Measurements from ENCODE around the gene BMP5. TPM values are rescaled to one million over a fixed set of nuclear protein-coding genes. Genes with fewer than 3 reads are reported as not detected.

Gene BMP5
- total and polyA plus RNA-seq, 10 of the 15 experiments (the other 5 are each of a cell fraction or from before 2014, with no cell fraction given): not detected

DNA sequence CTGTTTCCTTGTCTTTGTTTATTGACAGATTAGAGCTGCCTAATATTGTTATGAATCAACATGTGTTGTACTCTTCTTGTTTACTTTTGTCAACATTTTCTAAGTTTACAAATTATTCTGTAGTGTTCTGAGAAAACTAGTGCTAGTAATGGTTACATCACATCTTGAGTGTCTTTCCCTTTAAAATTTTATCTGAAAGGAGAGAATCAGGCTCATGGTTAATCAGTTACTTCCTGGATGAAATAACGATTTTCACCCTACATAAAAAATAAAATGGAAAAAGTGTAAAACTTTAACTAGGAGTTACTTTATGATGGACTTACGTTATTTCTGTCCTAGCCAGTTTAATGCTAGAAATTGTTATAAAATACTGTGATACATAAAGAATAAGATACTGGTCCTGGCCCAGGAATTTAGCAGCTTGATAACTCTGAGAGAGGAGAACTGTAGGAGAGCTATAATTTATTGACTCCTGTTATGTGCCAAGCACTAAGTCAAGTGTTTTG lies 26.4 kb upstream of the BMP5 start:
- 0% methylated on average over 2 of the region's 2 CpGs for WGBS (ENCODE audit: insufficient coverage, insufficient replicate concordance, low lambda C conversion rate, missing lambda C conversion rate)
- Histone ChIP-seq H3K9ac (ENCODE audit: control insufficient read depth, insufficient read depth, low read length) (no peak overlapping the region), H2AFZ (ENCODE audit: control insufficient read depth, low read depth, low read length) (no peak overlapping the region), H3K4me3 (no peak overlapping the region), H3K27me3 (replicated peaks in 1 of 2; ENCODE audit: control insufficient read depth in 2 of 2, insufficient read depth in 2 of 2, low read length in 1 of 2) (no peaks in the 10 kb centered on the region), H3K27ac (ENCODE audit: control insufficient read depth, insufficient read depth) (no peak overlapping the region), H3K4me2 (ENCODE audit: control insufficient read depth, insufficient read depth) (no peak overlapping the region), H3K4me1 (ENCODE audit: control insufficient read depth, insufficient read depth, low read length) (no peaks in the 10 kb centered on the region), H3K9me3 (replicated peaks; ENCODE audit: control insufficient read depth, insufficient read depth, low read length) (no peaks in the 10 kb centered on the region), H4K20me1 (ENCODE audit: control insufficient read depth, insufficient read depth) (no peaks in the 10 kb centered on the region), H3K79me2 (ENCODE audit: control insufficient read depth, insufficient read depth, low read length) (no peaks in the 10 kb centered on the region), H3K36me3 (ENCODE audit: control insufficient read depth in 2 of 2, insufficient read depth in 2 of 2, low read length in 1 of 2) (no peaks in the 10 kb centered on the region)
- ATAC-seq (no peak), FAIRE-seq (no peak), DNase-seq (ENCODE audit: low read depth, low spot score) (no peak)
- POLR2A ChIA-PET: no interaction called here
- CTCF ChIA-PET: no interaction called here
- TF ChIP-seq SIX5 (IDR thresholded peaks at IDR 0.05; ENCODE audit: low read depth, low read length, severe bottlenecking) (no peak), FOXK2 (IDR thresholded peaks at IDR 0.05) (no peak), NFYA (IDR thresholded peaks at IDR 0.05; ENCODE audit: borderline replicate concordance, low read depth, low read length) (no peak), NRF1 (conservative IDR thresholded peaks at IDR 0.05; ENCODE audit: low read depth, low read length) (no peak), NR2C1 (IDR thresholded peaks at IDR 0.05) (no peak), POLR2A (IDR thresholded peaks at IDR 0.05; ENCODE audit: low read depth, low read length) (no peak), SMAD1 (IDR thresholded peaks at IDR 0.05; ENCODE audit: low read depth, partially characterized antibody) (no peak), CEBPB (IDR thresholded peaks at IDR 0.05; ENCODE audit: borderline replicate concordance in 1 of 2, low read depth in 2 of 2, low read length in 2 of 2) (no peak)
- TF ChIP-seq, protein P1, sequence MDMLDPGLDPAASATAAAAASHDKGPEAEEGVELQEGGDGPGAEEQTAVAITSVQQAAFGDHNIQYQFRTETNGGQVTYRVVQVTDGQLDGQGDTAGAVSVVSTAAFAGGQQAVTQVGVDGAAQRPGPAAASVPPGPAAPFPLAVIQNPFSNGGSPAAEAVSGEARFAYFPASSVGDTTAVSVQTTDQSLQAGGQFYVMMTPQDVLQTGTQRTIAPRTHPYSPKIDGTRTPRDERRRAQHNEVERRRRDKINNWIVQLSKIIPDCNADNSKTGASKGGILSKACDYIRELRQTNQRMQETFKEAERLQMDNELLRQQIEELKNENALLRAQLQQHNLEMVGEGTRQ (IDR thresholded peaks at IDR 0.05; ENCODE audit: borderline replicate concordance, low read depth, low read length): no peak
- TF ChIP-seq, protein P2, sequence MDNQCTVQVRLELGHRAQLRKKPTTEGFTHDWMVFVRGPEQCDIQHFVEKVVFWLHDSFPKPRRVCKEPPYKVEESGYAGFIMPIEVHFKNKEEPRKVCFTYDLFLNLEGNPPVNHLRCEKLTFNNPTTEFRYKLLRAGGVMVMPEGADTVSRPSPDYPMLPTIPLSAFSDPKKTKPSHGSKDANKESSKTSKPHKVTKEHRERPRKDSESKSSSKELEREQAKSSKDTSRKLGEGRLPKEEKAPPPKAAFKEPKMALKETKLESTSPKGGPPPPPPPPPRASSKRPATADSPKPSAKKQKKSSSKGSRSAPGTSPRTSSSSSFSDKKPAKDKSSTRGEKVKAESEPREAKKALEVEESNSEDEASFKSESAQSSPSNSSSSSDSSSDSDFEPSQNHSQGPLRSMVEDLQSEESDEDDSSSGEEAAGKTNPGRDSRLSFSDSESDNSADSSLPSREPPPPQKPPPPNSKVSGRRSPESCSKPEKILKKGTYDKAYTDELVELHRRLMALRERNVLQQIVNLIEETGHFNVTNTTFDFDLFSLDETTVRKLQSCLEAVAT (IDR thresholded peaks at IDR 0.05): no peak
- TF ChIP-seq, protein P3, sequence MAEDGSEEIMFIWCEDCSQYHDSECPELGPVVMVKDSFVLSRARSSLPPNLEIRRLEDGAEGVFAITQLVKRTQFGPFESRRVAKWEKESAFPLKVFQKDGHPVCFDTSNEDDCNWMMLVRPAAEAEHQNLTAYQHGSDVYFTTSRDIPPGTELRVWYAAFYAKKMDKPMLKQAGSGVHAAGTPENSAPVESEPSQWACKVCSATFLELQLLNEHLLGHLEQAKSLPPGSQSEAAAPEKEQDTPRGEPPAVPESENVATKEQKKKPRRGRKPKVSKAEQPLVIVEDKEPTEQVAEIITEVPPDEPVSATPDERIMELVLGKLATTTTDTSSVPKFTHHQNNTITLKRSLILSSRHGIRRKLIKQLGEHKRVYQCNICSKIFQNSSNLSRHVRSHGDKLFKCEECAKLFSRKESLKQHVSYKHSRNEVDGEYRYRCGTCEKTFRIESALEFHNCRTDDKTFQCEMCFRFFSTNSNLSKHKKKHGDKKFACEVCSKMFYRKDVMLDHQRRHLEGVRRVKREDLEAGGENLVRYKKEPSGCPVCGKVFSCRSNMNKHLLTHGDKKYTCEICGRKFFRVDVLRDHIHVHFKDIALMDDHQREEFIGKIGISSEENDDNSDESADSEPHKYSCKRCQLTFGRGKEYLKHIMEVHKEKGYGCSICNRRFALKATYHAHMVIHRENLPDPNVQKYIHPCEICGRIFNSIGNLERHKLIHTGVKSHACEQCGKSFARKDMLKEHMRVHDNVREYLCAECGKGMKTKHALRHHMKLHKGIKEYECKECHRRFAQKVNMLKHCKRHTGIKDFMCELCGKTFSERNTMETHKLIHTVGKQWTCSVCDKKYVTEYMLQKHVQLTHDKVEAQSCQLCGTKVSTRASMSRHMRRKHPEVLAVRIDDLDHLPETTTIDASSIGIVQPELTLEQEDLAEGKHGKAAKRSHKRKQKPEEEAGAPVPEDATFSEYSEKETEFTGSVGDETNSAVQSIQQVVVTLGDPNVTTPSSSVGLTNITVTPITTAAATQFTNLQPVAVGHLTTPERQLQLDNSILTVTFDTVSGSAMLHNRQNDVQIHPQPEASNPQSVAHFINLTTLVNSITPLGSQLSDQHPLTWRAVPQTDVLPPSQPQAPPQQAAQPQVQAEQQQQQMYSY (CRISPR knock-in tag; IDR thresholded peaks at IDR 0.05): no peak
- in situ Hi-C loops (cut with MboI): no loop called here
- SMC1A ChIA-PET (ENCODE audit: uncharacterized antibody, unreplicated experiment): interaction anchor here (0.6 kb wide), 1 partner anchor 516 kb away, joined by 3 read pairs; no protein-coding TSS in a partner anchor
- intact Hi-C loops (cut with micrococcal nuclease; ENCODE audit: unreplicated experiment): no loop called here
- RAD21 ChIA-PET (ENCODE audit: unreplicated experiment): no interaction called here
- no TSS peak for BruUV-seq (replicated peaks)

Data from GM12878 (cell line).